GM19468 (cell line): ENCODE data around the gene RDH5.

Source experiments
- ATAC-seq: cut with Tn5 transposase; IDR thresholded peaks from one replicate; pipeline ENCODE4 v1.9.1; 2021; ENCODE audit warnings: mild to moderate bottlenecking, moderate library complexity, moderate number of reproducible peaks; ENCODE audit not compliant: unreplicated experiment; ENCODE audit errors: extremely low read depth

RDH5 gene

DNA sequence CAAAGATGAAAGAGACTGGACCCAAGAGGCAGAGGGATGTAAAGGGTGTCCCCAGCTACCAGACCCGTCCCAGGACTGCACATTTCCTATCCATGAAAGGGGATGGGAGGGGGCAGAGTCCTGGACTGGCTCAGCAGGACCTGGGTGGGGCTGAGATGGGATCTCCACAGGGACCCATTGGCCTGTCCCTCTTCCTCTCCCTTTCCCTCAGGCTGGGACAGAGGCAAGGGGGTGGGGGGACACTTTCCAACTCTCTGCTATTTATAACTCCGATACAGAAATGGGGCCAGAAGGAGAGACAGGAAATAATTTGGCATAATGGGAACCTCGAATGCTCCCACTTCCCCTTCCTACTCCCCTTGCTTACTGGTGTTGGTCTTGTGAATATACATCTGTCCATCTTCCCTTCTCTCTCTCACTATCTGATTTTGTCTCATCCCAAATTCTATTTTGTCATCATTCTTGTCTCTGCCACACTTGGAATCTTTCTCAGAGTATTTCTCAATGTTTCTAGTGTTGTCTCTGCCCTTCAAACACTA is 11.4 kb upstream of the RDH5 start:
- no peak for ATAC-seq

DNA sequence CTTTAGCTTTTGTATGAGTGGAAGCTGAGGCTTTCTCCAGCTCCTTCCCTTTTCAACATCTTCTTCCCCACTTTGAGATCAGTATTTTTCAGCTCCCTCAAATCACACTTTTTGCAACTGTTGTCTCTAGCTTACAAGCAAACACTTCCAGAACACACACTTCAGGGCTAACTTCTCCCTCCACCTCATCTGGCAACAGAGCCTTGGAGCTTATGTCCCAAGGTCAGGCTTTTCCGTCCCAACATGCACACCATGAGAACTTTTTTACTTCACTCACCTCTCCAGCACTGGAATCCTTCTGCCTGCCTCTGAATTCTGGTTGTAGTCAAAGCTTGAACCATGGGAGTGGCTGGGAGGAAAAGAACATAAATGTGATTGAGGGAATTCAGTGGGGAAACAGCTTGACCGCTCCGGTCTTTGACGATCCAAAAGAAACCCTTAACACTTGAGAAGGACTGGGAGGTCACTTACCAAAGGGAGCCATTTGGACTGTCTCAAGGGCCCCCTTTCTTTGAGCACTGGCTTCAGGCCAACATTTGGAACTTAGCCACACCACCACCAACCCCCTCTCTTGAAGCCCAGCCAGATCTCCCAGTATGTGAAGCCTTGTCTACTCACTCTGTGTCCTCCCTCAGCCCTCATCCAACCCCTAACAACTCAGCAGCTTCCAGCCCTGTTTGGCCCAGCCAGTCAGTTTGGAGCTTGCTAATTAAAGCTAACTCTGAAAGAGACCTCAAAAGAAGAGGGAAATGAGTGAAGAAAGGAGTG is 8.2 kb upstream of the RDH5 start:
- no peak for ATAC-seq

DNA sequence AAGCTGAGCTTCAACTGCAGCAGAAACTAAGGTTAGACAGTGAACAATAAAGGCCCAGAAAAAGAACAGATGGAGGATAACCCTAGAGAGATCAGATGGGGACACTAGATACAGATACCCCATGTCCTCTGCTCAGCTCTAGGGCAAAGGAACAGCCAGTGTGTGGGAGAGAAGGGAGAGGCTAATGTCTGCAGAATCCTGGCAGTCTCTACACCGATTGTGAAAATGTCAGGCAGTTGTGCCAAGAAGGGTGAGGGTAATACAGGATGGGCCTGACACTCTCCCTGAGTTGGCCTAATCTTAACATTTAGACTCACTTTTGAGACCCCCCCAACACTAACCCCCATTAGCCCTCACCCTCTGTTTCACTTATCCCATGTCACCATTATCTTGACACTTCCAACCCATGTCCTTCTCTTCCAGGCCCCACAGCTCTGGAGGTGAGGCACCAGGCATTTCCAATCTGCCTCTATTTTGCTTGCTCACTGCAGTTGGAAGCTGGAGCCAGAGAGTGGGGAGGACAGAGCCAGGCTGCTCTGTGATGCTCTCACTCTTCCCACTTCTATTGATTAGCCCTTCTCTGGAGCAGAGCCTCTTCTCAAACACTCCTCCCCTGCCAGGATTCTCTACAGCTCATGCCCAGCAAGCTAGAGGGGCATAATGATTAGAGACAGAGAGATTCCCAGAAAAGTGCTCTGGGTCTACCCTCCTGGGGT is 7.3 kb upstream of the RDH5 start:
- no peak for ATAC-seq

DNA sequence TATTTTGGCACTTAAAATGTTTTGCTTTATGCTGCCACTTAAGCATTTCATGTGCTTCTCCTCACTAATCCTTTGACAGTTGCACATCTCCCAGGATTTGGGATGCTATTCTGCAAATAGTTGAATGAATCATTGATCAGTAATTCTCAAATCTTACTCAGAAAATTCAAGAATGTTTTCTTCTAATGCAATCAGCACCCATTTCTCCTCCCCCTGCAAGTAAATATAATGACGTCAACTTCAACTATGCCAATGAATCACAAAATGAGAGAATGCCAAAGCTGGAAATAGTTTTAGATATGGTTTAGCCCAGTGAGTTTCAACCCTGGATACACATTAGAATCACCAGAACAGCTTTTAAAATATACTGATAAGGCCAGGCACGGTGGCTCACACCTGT is 6.5 kb upstream of the RDH5 start:
- no peak for ATAC-seq

DNA sequence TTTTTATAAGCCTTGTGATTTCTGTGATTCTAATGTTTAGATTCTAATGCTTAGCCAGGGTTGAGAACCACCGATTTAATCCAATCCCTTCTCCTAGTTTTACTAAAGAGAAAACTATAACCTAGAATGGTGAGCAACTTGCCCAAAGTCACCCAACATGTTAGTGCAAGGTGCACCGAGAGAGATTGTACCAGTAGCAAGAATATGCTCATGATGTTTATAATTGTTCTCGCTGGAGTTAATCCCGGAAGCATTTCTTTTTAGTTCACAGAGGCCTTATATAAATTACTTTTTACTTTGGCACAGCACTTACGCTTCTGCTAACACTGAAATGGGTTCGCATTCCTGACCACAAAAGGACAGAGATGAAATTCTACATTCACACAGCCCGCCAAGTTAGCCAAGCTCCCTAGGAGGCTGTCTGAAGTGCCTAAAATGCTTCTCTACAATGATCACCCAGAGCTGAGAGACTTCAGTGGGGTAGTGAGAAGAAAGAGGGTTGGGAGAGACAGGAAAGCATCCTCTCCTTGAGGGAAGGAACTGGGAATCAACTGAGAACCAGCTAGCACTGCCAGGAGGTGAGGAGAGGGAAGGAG is 4.9 kb upstream of the RDH5 start:
- ATAC-seq: no peak

DNA sequence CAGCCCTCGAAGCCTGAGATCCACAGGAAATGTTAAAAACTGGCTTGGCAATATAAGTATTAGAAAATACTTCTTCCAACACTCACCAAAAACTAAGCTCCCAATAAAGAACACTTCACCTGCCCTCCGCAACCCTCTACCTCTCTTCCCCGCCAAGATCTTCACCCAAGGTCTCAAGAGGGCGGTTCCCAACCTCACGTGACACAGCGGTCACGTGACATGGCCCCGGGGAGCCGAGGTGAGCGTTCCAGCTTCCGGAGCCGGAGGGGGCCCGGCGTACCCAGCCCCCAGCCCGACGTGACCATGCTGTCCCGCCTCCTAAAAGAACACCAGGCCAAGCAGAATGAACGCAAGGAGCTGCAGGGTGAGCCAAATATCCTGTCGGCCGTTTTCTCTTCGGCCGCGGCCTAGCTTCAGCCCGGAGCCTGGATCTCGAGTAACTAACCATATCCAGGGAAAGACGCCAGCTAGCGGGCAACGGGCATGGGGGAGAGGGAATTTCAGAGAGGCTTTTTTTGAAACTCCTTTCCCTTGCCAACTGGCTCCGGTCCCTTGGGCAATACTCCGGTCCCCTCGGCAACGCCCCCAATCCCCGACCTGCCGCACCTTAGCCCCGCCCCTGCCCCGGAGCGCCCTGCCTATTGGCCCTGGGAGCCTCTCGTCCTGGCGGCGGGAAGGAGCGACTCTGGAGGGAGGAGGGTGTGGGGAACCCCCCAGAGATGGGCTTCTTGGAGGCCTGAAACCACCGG is 4.2 kb upstream of the RDH5 start, which contains the start of gene BLOC1S1:
Gene BLOC1S1, plus strand, starts transcription at position 214 of the 749 bp plus-strand sequence. Its CDS starts 6 bp downstream, at position 220.
- peak; percentile 64 for ATAC-seq

DNA sequence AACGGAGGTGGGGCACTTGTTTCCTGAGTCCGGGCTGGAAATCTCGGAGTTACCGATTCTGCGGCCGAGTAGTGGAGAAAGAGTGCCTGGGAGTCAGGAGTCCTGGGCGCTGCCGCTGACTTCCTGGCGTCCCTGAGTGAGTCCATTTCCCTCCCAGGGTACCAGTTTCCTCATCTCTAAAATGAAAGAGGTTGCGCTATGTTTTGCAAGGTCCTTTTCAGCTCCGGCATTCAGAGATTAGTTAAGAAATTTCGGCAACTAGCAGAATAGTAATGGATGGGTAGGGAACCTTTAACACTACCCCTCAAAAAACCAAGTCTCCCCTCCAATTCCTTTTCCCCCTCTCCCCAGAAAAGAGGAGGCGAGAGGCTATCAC is 3.6 kb upstream of the RDH5 start:
- no peak for ATAC-seq

DNA sequence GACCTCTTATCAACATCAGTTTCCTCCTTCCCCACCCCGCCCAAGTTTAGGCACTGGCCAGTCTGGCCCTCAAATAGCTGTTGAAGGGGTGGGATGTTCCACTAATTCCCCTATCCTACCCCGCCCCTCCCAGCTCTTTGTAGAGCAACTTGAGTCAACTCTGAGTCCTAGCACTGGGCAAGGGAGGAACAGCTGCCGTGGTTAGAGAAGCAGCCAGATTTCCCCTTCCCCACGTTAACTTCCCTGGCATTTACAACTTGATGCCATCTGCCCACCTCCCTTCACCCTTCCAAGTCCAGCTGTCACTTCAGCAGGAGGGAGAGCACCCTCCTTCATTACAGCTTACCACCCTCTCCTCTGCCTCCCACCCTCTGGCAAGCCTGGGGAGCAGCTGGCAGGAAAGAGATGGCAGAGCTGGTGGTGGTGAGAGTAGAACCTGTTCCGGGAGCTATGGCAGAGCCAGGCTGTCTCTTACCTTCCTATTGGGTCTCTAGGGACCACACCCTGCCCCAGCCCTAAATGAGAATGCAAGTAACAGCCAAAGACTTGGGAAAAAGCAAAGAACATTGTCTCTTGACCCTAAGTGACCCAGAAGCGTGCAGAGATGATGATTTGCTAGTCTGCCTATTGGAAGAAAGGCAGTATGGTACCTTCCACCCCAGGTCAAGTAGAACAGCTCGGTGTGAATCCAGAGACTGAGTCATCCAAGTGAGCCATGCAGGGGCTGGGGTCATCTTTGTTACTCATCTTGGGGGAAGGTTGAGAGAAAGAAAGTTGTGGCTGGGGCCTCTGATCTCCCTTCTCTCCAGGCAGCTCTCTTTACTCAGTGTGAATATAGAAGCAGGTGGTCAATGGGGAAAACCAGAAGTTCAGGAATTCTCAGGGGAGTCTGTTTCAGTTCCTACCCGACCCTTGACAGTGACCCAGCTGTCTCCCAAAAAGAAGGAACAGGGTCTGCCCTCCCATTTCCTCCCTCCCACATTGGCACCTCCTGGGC is 2.9 kb upstream of the RDH5 start:
- no peak for ATAC-seq

DNA sequence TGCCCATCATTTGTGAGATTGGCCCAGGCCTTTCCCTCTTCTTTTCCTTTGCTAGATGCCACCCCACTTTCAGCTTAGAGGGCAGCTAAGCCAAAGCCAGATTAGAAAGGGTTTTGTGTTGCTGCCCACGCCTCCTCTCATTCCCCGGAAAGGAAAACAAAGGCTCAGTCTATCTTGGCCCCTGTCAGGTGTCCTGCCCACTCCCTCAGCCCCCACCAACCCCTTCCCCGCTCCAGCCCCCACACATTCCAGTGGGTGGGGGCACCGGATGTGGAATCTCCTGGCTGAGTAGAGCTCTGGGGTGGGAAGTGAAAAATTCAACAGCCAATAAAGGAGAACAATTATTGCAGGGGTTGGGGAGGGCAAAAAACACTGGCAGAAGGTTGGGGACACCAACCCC is 2.2 kb upstream of the RDH5 start:
- ATAC-seq: no peak

DNA sequence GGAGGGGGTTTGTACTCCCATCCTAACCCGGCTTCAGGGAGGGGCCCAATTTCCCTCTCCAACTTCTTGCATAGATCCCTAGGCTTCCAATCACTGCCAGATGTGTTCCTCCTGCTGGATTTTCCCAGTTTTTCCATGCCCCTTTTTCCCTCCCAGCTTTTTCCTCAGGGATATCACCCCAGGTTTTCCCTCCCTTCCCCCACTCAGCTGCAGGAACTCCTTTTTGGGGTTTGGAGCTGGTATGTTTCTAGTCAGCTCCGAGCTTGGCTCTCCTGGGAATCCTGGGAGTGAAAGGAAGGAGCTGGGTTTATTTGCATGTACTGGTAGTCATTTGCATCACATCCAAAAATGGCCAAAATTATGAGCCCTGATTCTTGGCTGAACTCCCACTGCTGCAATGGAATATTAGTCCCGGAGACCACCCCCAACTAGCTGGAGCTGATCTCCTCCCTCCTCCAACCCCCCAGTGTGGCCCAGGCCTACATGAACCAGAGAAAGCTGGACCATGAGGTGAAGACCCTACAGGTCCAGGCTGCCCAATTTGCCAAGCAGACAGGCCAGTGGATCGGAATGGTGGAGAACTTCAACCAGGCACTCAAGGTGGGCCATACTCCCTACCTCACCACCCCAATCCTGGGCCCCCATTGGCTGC is 1.4 kb upstream of the RDH5 start:
- no peak for ATAC-seq

DNA sequence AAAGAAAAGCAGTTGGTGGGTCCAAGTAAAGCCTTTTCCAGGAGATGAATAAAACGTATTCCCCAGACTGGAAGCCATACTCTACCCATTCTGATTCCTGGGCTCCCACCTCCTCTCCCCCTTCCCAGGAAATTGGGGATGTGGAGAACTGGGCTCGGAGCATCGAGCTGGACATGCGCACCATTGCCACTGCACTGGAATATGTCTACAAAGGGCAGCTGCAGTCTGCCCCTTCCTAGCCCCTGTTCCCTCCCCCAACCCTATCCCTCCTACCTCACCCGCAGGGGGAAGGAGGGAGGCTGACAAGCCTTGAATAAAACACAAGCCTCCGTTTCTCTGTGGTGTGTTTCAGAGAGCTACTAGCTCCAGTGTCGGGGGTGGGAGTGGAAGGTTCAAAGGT is 822 bp upstream of the RDH5 start:
- no peak for ATAC-seq

DNA sequence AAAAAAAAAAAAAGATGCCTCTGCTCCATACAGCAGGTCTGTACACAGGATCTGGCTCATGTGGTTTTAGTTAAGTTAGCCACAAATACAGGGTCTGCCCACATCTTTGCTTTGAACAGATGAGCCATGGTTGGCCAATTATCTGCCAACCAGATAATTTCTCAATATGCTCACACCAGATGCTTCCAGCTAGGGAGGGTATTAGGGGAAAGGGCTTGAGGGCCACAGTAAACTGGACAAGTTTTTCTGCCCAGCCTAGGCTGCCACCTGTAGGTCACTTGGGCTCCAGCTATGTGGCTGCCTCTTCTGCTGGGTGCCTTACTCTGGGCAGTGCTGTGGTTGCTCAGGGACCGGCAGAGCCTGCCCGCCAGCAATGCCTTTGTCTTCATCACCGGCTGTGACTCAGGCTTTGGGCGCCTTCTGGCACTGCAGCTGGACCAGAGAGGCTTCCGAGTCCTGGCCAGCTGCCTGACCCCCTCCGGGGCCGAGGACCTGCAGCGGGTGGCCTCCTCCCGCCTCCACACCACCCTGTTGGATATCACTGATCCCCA is 776 bp downstream of the RDH5 start:
- no peak for ATAC-seq

DNA sequence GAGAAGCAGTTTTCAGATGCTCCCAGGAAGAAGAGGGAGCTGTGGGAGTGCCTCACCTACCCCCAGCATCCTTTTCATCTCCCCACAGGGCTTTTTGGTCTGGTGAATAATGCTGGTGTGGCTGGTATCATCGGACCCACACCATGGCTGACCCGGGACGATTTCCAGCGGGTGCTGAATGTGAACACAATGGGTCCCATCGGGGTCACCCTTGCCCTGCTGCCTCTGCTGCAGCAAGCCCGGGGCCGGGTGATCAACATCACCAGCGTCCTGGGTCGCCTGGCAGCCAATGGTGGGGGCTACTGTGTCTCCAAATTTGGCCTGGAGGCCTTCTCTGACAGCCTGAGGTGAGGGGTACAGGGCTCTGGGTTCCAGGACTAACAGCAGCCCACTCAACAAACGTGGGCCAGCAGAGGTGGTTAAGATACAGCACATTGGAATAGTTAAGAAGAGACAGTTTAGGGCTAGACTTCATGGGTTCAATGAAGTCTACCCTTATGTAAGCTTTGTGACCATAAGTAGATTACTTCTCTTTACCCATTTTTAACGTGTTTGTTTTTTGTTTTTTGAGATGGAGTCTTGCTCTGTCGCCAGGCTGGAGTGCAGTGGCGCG is 1.5 kb downstream of the RDH5 start:
- no peak for ATAC-seq

DNA sequence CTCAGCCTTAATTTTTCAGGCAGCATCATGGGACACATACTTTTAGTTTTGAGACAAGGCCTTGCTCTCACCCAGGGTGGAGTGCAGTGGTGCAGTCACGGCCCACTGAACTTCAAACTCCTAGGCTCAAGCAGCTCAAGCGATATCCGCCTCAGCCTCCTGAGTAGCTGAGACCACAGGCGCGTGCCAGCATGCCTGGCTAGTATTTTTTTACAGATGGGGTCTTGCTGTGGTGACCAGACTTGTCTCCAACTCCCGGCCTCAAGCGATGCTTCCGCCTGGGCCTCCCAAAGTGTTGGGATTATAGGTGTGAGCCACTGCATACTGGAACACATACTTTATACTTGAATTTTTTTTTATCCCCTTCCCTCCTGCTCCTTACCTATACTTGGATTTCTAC is 2.8 kb downstream of the RDH5 start:
- ATAC-seq: no peak

DNA sequence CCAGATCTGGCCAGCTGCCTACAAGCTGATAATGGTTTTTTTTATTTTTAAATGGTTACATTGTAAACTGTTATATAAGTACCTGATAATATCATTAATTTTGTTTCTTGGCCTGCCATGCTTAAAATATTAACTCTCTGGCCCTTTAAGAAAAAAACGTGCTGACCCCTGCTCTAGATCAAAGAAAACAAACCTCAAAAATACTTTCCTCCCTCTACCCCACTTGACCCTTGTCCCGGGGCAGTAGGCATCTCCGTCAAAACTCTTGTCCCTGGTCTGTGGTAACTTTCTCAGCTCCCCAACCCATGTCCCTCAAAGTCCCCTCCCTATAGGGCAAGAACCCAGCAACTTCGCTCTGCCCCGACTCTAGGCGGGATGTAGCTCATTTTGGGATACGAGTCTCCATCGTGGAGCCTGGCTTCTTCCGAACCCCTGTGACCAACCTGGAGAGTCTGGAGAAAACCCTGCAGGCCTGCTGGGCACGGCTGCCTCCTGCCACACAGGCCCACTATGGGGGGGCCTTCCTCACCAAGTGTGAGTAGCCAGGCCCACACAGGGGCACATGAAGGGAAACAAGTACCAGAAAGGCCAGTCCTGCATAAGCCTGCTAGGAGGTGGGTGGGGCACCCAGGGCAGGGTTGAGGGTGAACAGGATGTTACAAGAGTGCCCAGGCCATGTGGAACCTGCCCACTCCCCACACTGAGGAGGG is 3.5 kb downstream of the RDH5 start:
- no peak for ATAC-seq

DNA sequence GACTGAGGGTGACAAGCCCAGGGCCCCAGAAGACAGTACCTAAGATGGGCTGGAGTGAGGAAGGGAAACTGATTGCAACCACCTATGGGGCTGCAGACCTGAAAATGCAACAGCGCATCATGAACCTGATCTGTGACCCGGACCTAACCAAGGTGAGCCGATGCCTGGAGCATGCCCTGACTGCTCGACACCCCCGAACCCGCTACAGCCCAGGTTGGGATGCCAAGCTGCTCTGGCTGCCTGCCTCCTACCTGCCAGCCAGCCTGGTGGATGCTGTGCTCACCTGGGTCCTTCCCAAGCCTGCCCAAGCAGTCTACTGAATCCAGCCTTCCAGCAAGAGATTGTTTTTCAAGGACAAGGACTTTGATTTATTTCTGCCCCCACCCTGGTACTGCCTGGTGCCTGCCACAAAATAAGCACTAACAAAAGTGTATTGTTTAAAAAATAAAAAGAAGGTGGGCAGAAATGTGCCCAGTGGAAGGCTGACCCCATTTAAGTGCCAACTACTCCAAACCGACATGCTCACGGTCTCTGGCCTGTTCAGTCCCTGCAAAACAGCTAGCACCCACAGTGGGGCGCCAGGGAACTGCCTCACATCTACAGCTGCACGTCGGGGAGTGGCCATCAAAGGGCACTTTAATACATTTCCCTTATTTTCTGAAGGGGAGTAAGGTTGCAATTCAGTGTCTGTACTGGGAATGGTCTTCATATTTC is 4.2 kb downstream of the RDH5 start:
- ATAC-seq: no peak

DNA sequence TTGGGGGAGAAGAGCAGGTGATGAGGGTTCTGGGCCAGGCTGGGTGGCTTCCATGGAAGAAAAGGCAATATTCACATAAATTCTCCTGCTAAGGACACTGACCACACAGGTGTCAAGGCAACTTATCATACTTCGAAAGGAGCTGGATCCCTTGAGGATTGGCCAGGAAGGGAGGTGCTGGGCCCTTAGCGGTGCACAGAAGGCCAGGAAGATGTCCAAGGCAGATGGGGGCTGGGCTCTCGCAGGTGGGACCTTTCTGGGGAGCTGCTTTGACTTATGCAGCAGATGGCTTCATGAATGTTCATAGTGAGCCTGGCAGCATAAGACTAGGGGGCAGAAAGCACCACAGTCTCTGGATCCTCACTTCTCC is 4.7 kb downstream of the RDH5 start:
- no peak for ATAC-seq
